Parathyroid adenoma (tissue), 2 donors: ENCODE measurements around the gene FFAR3.
A peak's percentile ranks its signal among the peaks of the same experiment; 100 is the strongest.

Experiments
- H2AFZ ChIP-seq: fragments of 300-600 bp; sonication (generic); one replicate; pipeline ENCODE4 v1.7.0; 2017; ENCODE audit warnings: antibody characterized with exemption, mild to moderate bottlenecking
- H3K27ac ChIP-seq: fragments of 300-600 bp; sonication (generic); one replicate; pipeline ENCODE4 v1.7.0; 2017
- H3K27me3 ChIP-seq: fragments of 300-600 bp; sonication (generic); one replicate; pipeline ENCODE4 v1.7.0; 2017; ENCODE audit warnings: low read length; ENCODE audit not compliant: control insufficient read depth, insufficient read depth
- H3K36me3 ChIP-seq: fragments of 300-600 bp; sonication (generic); one replicate; pipeline ENCODE4 v1.7.0; 2017; ENCODE audit warnings: low read length; ENCODE audit not compliant: control insufficient read depth, insufficient read depth
- H3K4me1 ChIP-seq: fragments of 300-600 bp; sonication (generic); one replicate; pipeline ENCODE4 v1.7.0; 2017; ENCODE audit warnings: control low read depth
- H3K4me2 ChIP-seq: fragments of 300-600 bp; sonication (generic); one replicate; pipeline ENCODE4 v1.7.0; 2017; ENCODE audit warnings: low read length
- H3K4me3 ChIP-seq: fragments of 300-600 bp; sonication (generic); one replicate; pipeline ENCODE4 v1.7.0; 2017; ENCODE audit warnings: low read depth, low read length
- H3K79me2 ChIP-seq: fragments of 300-600 bp; sonication (generic); one replicate; pipeline ENCODE4 v1.7.0; 2017; ENCODE audit warnings: control low read depth
- H3K9ac ChIP-seq: fragments of 300-600 bp; sonication (generic); one replicate; pipeline ENCODE4 v1.7.0; 2017; ENCODE audit warnings: mild to moderate bottlenecking
- H3K9me3 ChIP-seq: fragments of 300-600 bp; sonication (generic); one replicate; pipeline ENCODE4 v1.7.0; 2017; ENCODE audit warnings: low read length; ENCODE audit not compliant: control insufficient read depth
- TF ChIP-seq, protein P1 (sequence below): fragments of 300-600 bp; sonication (generic); IDR thresholded peaks from one replicate; pipeline ENCODE4 v1.7.0; 2017; ENCODE audit warnings: antibody characterized with exemption, mild to moderate bottlenecking
- donor health status: primary hyperparathyroidism.

Gene FFAR3

DNA sequence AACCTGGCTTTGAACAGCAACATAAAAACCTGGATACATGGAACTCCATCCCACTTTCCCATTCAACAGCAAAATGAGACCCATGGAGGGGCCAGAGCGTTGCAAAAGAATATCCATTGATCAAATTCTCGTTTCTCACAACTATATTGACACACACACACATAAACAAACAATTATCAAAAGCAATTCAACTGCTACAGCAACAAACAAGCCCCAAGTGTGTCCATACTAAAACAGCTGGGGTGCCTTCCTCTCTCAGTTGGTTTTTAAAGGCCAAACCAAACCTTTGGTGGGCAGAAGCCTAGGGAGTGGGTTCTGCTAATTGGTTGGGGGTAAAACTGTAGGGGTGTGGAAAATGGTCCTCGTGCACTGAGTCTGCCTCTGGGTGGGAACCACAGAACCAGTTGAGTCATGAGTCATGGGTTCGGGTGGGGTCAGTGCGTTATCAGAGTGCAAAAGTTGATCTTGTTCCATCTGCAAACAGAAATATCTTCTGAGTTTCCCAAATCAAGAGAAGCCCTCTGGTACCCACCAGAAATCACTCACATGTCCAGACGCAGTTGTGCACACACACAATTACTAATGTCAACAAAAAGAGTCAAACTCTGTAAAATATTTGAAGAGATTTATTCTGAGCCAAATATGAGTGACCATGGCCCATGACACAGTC is 31.1 kb downstream of the FFAR3 start:
- Histone ChIP-seq H3K9ac (no peak overlapping the region), H3K4me1 (peaks cover 37% of the 10 kb centered on the region), H3K27me3 (no peaks in the 10 kb centered on the region), H3K27ac (peak overlapping the region; percentile 92), H3K36me3 (no peaks in the 10 kb centered on the region), H3K4me2 (peak overlapping the region; percentile 64), H3K79me2 (no peaks in the 10 kb centered on the region), H2AFZ (peak overlapping the region; percentile 68), H3K9me3 (no peaks in the 10 kb centered on the region), H3K4me3 (no peak overlapping the region)
- TF ChIP-seq, protein P1, sequence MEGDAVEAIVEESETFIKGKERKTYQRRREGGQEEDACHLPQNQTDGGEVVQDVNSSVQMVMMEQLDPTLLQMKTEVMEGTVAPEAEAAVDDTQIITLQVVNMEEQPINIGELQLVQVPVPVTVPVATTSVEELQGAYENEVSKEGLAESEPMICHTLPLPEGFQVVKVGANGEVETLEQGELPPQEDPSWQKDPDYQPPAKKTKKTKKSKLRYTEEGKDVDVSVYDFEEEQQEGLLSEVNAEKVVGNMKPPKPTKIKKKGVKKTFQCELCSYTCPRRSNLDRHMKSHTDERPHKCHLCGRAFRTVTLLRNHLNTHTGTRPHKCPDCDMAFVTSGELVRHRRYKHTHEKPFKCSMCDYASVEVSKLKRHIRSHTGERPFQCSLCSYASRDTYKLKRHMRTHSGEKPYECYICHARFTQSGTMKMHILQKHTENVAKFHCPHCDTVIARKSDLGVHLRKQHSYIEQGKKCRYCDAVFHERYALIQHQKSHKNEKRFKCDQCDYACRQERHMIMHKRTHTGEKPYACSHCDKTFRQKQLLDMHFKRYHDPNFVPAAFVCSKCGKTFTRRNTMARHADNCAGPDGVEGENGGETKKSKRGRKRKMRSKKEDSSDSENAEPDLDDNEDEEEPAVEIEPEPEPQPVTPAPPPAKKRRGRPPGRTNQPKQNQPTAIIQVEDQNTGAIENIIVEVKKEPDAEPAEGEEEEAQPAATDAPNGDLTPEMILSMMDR, result no peak

DNA sequence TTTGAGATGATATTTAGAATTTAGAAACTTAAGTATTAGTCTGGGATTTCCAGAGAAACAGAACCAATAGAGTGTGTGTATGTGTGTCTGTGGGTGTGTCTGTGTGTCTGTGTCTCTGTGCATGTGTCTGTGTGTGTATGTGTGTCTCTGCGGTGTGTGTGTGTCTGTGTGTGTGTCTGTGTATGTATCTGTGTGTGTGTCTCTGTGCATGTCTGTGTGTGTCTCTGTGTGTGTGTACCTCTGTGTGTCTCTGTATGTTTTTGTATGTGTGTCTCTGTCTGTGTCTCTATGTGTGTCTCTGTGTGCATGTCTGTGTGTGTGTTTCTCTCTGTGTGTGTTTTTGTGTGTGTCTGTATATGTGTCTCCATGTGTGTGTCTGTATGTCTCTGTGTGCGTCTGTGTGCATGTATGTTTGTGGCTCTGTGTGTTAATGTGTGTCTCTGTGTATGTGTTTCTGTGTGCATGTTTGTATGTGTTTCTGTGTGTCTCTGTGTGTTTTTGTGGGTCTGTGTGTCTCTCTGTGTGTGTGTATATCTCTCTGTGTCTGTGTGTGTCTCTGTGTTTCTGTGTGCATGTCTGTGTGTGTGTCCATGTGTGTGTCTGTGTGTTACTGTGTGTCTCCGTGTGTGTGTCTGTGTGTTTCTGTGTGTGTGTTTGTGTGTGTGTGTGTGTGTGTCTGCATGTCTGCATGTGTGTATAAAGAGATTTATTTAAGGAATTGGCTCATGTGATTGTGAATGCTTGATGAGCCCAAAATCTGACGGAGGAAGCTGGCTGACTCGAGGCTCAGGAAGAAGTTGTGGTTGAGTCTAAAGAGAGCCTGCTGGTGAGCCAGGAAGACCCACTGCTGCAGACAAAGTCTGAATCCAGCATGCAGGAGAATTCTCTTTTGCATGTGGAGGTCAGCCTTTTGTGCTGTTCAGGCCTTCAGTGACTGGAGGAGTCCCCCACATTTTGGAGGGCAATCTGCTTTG is 34.8 kb downstream of the FFAR3 start:
- Histone ChIP-seq H3K9ac (no peak overlapping the region), H3K27me3 (no peaks in the 10 kb centered on the region)
- TF ChIP-seq, protein P1, result no peak

DNA sequence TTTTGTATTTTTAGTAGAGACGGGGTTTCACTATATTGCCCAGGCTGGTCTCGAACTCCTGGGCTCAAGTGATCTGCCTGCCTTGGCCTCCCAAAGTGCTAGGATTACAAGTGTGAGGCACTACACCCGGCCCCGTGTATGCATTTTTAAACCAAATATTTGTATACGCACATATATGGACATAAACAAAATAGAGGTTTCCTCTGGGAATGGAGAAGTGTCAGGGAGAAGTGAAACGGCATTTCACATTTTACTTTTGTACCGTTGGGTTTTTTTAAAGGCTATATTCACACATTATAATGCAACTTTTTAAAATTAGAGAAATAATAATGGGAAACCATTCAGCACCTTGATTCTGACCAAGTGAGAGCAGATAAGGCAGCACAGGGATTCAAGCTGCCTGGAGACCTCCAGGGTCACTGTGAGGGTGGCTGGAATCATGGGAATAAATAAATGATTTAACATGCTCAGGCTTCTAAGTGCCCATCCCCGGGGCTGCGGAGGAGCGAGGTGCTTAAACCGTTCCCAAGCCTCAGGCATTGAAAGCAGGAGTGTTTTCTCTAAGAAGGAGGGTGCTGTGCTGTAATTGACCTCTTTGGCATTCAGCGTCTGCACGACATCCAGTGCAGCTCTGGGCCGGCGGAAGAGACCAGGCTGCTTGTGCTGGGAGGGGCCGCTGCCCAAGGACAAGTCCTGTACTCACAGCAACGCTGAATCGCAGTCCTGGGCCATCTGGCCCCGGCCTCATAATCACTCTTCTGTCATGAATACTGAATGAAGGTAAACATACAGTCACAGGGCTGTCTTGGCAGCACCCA is 37.3 kb downstream of the FFAR3 start:
- H3K9me3 ChIP-seq, result no peaks in the 10 kb centered on the region
- no peak overlapping the region for H3K27ac ChIP-seq
- no peaks in the 10 kb centered on the region for H3K36me3 ChIP-seq
- no peak overlapping the region for H3K9ac ChIP-seq
- H3K4me1 ChIP-seq, result peaks cover 34% of the 10 kb centered on the region
- no peaks in the 10 kb centered on the region for H3K27me3 ChIP-seq
- no peak overlapping the region for H3K4me2 ChIP-seq
- TF ChIP-seq, protein P1, result no peak
- no peaks in the 10 kb centered on the region for H3K79me2 ChIP-seq
- no peak overlapping the region for H3K4me3 ChIP-seq
- H2AFZ ChIP-seq, result peak overlapping the region; percentile 73

More for the DNA sequence above, 34.8 kb downstream of the FFAR3 start:
- Histone ChIP-seq H3K27ac (no peak overlapping the region), H3K4me3 (no peak overlapping the region), H2AFZ (peak overlapping the region; percentile 16), H3K9me3 (no peaks in the 10 kb centered on the region), H3K36me3 (no peaks in the 10 kb centered on the region), H3K4me2 (no peak overlapping the region), H3K79me2 (no peaks in the 10 kb centered on the region), H3K4me1 (peaks cover 42% of the 10 kb centered on the region)

DNA sequence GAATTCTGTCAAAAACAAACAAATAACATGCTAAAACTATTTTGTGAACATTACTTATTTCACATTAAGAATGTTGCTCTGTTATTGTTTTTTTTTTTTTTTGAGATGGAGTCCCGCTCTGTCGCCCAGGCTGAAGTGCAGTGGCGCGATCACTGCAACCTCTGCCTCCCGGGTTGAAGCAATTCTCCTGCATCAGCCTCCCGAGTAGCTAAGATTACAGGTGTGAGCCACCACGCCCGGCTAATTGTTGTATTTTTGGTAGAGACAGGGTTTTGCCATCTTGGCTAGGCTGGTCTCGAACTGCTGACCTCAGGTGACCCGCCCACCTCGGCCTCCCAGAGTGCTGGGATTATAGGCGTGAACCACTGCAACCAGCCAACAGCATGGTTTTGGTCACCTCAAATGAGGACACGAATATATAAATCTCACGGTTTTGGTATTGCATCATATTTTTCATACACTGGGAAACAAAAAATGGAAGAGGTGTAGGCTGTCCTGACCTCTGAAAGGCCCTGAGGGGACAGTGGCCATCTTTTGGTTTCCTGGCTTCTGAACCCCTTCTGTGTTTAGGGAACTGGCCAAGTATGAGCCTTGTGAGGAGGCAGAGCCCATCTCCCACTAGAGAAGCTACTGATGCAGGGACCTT is 38.1 kb downstream of the FFAR3 start:
- Histone ChIP-seq H3K9me3 (no peaks in the 10 kb centered on the region), H3K4me1 (peaks cover 35% of the 10 kb centered on the region), H3K27me3 (no peaks in the 10 kb centered on the region), H3K4me2 (no peak overlapping the region), H3K9ac (no peak overlapping the region), H3K4me3 (no peak overlapping the region), H3K36me3 (no peaks in the 10 kb centered on the region), H2AFZ (peak overlapping the region; percentile 73), H3K79me2 (no peaks in the 10 kb centered on the region), H3K27ac (no peak overlapping the region)
- TF ChIP-seq, protein P1, result no peak
